ENCODE measurements around the gene SLC8A2. TPM values are rescaled to one million over a fixed set of nuclear protein-coding genes. Genes with fewer than 3 reads are reported as not detected.

Gene SLC8A2
- total RNA-seq, 1 donor from 2014 or later: 0.30 TPM

- no peak overlapping the region for H3K27ac ChIP-seq (replicated peaks)
- H3K4me1 ChIP-seq: peaks cover 9% of the 10 kb centered on the region
- H3K27me3 ChIP-seq (ENCODE audit: low read depth): peaks cover 93% of the 10 kb centered on the region
- intact Hi-C loops (cut with micrococcal nuclease): no loop called here
- H3K9me3 ChIP-seq (replicated peaks): no peaks in the 10 kb centered on the region
- no peaks in the 10 kb centered on the region for H3K36me3 ChIP-seq
- no peak for TF ChIP-seq CTCF (IDR thresholded peaks at IDR 0.05; ENCODE audit: borderline replicate concordance)
- no peak for DNase-seq
- H3K4me3 ChIP-seq: no peak overlapping the region
Observed at GRCh38 chr19:47448360-47448727, 23.3 kb downstream of the SLC8A2 start.

GRCh38 chr19:47447470-47448359, 24.0 kb downstream of the SLC8A2 start:
- no peak overlapping the region for H3K27ac ChIP-seq (replicated peaks)
- peak overlapping the region; percentile 45 for H3K4me3 ChIP-seq
- peaks cover 93% of the 10 kb centered on the region for H3K27me3 ChIP-seq (ENCODE audit: low read depth)
- intact Hi-C loops (cut with micrococcal nuclease): no loop called here
- TF ChIP-seq CTCF (IDR thresholded peaks at IDR 0.05; ENCODE audit: borderline replicate concordance): no peak
- H3K4me1 ChIP-seq: peaks cover 9% of the 10 kb centered on the region
- no peaks in the 10 kb centered on the region for H3K9me3 ChIP-seq (replicated peaks)
- H3K36me3 ChIP-seq: no peaks in the 10 kb centered on the region
- DNase-seq: peak; percentile 25

- no peak for DNase-seq
- Histone ChIP-seq H3K4me3 (peak overlapping the region; percentile 45), H3K27ac (replicated peaks) (no peak overlapping the region), H3K4me1 (peaks cover 9% of the 10 kb centered on the region), H3K36me3 (no peaks in the 10 kb centered on the region), H3K27me3 (ENCODE audit: low read depth) (peaks cover 99% of the 10 kb centered on the region), H3K9me3 (replicated peaks) (no peaks in the 10 kb centered on the region)
- TF ChIP-seq CTCF (IDR thresholded peaks at IDR 0.05; ENCODE audit: borderline replicate concordance): no peak
- intact Hi-C loops (cut with micrococcal nuclease): no loop called here
Observed at GRCh38 chr19:47446534-47447469, 24.9 kb downstream of the SLC8A2 start.

- H3K27me3 ChIP-seq (ENCODE audit: low read depth): peaks cover 100% of the 10 kb centered on the region
Observed at GRCh38 chr19:47445937-47446402, 25.7 kb downstream of the SLC8A2 start.

More at GRCh38 chr19:47445937-47446402, 25.7 kb downstream of the SLC8A2 start:
- H3K9me3 ChIP-seq (replicated peaks): no peaks in the 10 kb centered on the region
- no peaks in the 10 kb centered on the region for H3K36me3 ChIP-seq
- TF ChIP-seq CTCF (IDR thresholded peaks at IDR 0.05; ENCODE audit: borderline replicate concordance): no peak
- no peak overlapping the region for H3K4me3 ChIP-seq
- intact Hi-C loops (cut with micrococcal nuclease): no loop called here
- no peak for DNase-seq
- H3K27ac ChIP-seq (replicated peaks): no peak overlapping the region
- peaks cover 9% of the 10 kb centered on the region for H3K4me1 ChIP-seq
